ENCODE data around the gene DGAT2. TPM values are rescaled to one million over a fixed set of nuclear protein-coding genes. Genes with fewer than 3 reads are reported as not detected.

Gene DGAT2
- total RNA-seq, 1 donor from 2014 or later: 7.3 TPM

Other genes starting within 250 kb of the DGAT2 start
- 13.4 and 14.5 TPM in 2 replicates for gene GDPD5, start 242.8 kb upstream of the DGAT2 start, total RNA-seq
- 29.6 and 30.3 TPM in 2 replicates for gene SERPINH1, start 206.5 kb upstream of the DGAT2 start, total RNA-seq
- 0.09 and 0.14 TPM in 2 replicates for gene MAP6, start 99.7 kb upstream of the DGAT2 start, total RNA-seq
- gene MOGAT2, start 50.9 kb upstream of the DGAT2 start, total RNA-seq: not detected in 2 replicates
- 18.2 and 19.2 TPM in 2 replicates for gene UVRAG, start 46.4 kb downstream of the DGAT2 start, total RNA-seq